ENCODE results near the gene LPAR1.

LPAR1 gene

GRCh38 chr9:110922145-110922544 lies 116.1 kb downstream of the LPAR1 start:
- no peak for DNase-seq (ENCODE audit: low read depth in 1 of 2, low spot score in 1 of 2)

- no peak for DNase-seq (ENCODE audit: low read depth in 1 of 2, low spot score in 1 of 2)
Measured at GRCh38 chr9:110921705-110922104, 116.6 kb downstream of the LPAR1 start.

GRCh38 chr9:110919609-110920008 lies 118.7 kb downstream of the LPAR1 start:
- DNase-seq (ENCODE audit: low read depth in 1 of 2, low spot score in 1 of 2) = no peak

- DNase-seq (ENCODE audit: low read depth in 1 of 2, low spot score in 1 of 2) = no peak
Measured at GRCh38 chr9:110919050-110919435, 119.2 kb downstream of the LPAR1 start.

- DNase-seq (ENCODE audit: low read depth in 1 of 2, low spot score in 1 of 2) = no peak
Measured at GRCh38 chr9:110918316-110919049, 119.8 kb downstream of the LPAR1 start.

- DNase-seq (ENCODE audit: low read depth in 1 of 2, low spot score in 1 of 2) = no peak
Measured at GRCh38 chr9:110916403-110916802, 121.9 kb downstream of the LPAR1 start.

GRCh38 chr9:110912419-110913291 lies 125.6 kb downstream of the LPAR1 start:
- no peak for DNase-seq (ENCODE audit: low read depth in 1 of 2, low spot score in 1 of 2)

GRCh38 chr9:110911659-110912418 lies 126.4 kb downstream of the LPAR1 start:
- no peak for DNase-seq (ENCODE audit: low read depth in 1 of 2, low spot score in 1 of 2)

- no peak for DNase-seq (ENCODE audit: low read depth in 1 of 2, low spot score in 1 of 2)
Measured at GRCh38 chr9:110908894-110909293, 129.4 kb downstream of the LPAR1 start.

GRCh38 chr9:110900917-110901316 lies 137.4 kb downstream of the LPAR1 start:
- no peak for DNase-seq (ENCODE audit: low read depth in 1 of 2, low spot score in 1 of 2)

- DNase-seq (ENCODE audit: low read depth in 1 of 2, low spot score in 1 of 2) = no peak
Measured at GRCh38 chr9:110900456-110900855, 137.8 kb downstream of the LPAR1 start.

GRCh38 chr9:110898866-110899265 lies 139.4 kb downstream of the LPAR1 start:
- no peak for DNase-seq (ENCODE audit: low read depth in 1 of 2, low spot score in 1 of 2)

- DNase-seq (ENCODE audit: low read depth in 1 of 2, low spot score in 1 of 2) = no peak
Measured at GRCh38 chr9:110898358-110898757, 139.9 kb downstream of the LPAR1 start.

GRCh38 chr9:110897943-110898342 lies 140.3 kb downstream of the LPAR1 start:
- no peak for DNase-seq (ENCODE audit: low read depth in 1 of 2, low spot score in 1 of 2)

GRCh38 chr9:110895147-110895905 lies 142.9 kb downstream of the LPAR1 start:
- DNase-seq (ENCODE audit: low read depth in 1 of 2, low spot score in 1 of 2) = no peak

- DNase-seq (ENCODE audit: low read depth in 1 of 2, low spot score in 1 of 2) = no peak
Measured at GRCh38 chr9:110894731-110895130, 143.5 kb downstream of the LPAR1 start.

GRCh38 chr9:110892689-110893088 lies 145.6 kb downstream of the LPAR1 start:
- no peak for DNase-seq (ENCODE audit: low read depth in 1 of 2, low spot score in 1 of 2)

GRCh38 chr9:110891760-110892159 lies 146.5 kb downstream of the LPAR1 start:
- DNase-seq (ENCODE audit: low read depth in 1 of 2, low spot score in 1 of 2) = no peak

- no peak for DNase-seq (ENCODE audit: low read depth in 1 of 2, low spot score in 1 of 2)
Measured at GRCh38 chr9:110890416-110890815, 147.9 kb downstream of the LPAR1 start.

- DNase-seq (ENCODE audit: low read depth in 1 of 2, low spot score in 1 of 2) = no peak
Measured at GRCh38 chr9:110887276-110887675, 151.0 kb downstream of the LPAR1 start.

- no peak for DNase-seq (ENCODE audit: low read depth in 1 of 2, low spot score in 1 of 2)
Measured at GRCh38 chr9:110886832-110887231, 151.4 kb downstream of the LPAR1 start.
